RWPE1 (cell line): ENCODE measurements around the gene SLC35E3.

Source experiments
- CTCF ChIA-PET: fragments of 350-600 bp; sonication (Branson Sonifier 250); formaldehyde crosslinking; extraction: SDS; loops from one replicate; lab custom pipeline; 2021; lab: Yijun Ruan, JAX
- POLR2A ChIA-PET: fragments of 400-600 bp; formaldehyde crosslinking; extraction: SDS; loops from one replicate; lab custom pipeline; 2020; ENCODE audit warnings: antibody characterized with exemption; ENCODE audit not compliant: low non-redundant PET; lab: Yijun Ruan, JAX
- DNase-seq: peaks from one replicate; pipeline ENCODE4 v3.0.0; 2012; ENCODE audit warnings: low spot score
- H3K27ac ChIP-seq: fragments of 450-650 bp; 2 replicates; pipeline ENCODE4 v1.5.1; 2017
- TF ChIP-seq, protein P1 (sequence below): fragments of 450-650 bp; conservative IDR thresholded peaks from 2 replicates; pipeline ENCODE4 v1.5.1; 2017; ENCODE audit warnings: low read depth, mild to moderate bottlenecking

Gene SLC35E3

DNA sequence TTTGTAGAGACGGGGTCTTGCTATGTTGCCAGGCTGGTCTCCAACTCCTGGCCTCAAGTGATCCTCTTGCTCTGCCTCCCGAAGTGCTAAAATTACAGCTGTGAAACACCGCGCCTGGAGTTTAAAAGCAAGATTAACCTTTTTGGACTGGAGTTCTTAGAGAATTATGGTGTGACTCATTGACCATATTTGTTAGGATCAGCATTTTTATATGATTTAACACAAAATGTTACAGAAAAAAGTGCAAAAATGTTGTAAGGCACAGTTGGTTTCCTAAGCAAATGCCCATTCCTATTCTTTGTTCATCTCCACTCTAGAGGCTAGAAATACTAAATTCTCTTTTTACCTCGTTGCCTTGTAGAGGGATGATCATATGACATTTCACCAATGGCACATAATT lies 27.6 kb downstream of the SLC35E3 start:
- no peak for DNase-seq
- ChIA-PET CTCF (no interaction called here), POLR2A (no interaction called here)
- no peak overlapping the region for H3K27ac ChIP-seq
- TF ChIP-seq, protein P1, sequence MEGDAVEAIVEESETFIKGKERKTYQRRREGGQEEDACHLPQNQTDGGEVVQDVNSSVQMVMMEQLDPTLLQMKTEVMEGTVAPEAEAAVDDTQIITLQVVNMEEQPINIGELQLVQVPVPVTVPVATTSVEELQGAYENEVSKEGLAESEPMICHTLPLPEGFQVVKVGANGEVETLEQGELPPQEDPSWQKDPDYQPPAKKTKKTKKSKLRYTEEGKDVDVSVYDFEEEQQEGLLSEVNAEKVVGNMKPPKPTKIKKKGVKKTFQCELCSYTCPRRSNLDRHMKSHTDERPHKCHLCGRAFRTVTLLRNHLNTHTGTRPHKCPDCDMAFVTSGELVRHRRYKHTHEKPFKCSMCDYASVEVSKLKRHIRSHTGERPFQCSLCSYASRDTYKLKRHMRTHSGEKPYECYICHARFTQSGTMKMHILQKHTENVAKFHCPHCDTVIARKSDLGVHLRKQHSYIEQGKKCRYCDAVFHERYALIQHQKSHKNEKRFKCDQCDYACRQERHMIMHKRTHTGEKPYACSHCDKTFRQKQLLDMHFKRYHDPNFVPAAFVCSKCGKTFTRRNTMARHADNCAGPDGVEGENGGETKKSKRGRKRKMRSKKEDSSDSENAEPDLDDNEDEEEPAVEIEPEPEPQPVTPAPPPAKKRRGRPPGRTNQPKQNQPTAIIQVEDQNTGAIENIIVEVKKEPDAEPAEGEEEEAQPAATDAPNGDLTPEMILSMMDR, result no peak

DNA sequence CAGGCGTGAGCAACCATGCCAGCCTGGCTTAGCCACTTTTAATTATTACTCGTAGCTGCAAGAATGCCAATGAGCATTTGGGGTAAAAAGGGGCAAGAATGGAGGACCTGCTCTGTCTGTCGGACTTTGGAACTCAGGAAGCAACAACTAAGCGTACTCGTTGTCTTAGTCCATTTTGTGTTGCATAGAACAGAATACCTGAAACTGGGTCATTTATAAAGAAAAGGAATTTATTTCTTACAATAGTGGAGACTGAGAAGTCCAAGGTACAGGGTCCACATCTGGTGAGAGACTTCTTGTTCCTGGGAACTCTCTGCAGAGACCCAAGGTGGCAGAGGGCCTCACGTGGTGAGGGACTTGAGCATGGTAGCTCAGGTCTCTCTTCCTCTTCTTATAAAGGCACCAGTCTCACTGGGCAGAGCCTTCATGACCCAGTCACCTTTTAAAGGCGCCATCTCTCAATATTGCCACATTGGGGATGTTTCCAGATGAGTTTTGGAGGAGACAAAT lies 29.2 kb downstream of the SLC35E3 start:
- ChIA-PET CTCF (interaction anchor here (1.1 kb wide), 1 partner anchor 163 kb away, joined by 3 read pairs; no protein-coding TSS in a partner anchor), POLR2A (no interaction called here)
- no peak for DNase-seq
- no peak overlapping the region for H3K27ac ChIP-seq
- TF ChIP-seq, protein P1, result no peak

DNA sequence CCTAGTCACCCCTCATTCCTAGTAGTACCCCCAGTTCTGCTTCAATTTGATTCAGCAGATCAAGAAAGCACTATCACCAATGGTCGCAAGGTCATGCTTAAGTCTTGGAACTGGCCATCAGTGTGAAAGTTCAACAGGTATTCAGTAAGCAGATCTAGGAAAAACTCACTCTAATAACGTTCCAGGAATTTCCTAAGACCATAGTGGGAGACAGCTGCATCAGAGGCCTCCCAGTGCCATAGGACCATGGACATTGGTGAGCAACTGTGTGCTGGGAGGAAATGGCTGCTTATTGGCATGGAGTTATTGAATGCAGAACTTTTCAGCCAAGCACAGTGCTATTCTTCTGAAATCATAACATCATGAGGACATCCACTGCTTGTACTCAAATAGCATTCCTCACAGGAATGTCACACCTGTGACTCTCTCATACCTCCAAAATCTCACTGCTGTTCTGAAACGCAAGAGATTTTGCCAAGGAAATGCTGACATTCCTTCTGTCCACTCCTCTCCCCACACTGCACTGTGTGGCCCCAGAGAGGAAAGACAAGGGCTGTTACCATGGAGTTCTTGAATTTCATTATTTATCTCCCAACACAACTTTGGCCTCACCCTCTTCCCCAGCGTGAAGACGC lies 31.1 kb downstream of the SLC35E3 start:
- H3K27ac ChIP-seq, result no peak overlapping the region
- TF ChIP-seq, protein P1, result no peak
- ChIA-PET CTCF (no interaction called here), POLR2A (no interaction called here)
- no peak for DNase-seq

DNA sequence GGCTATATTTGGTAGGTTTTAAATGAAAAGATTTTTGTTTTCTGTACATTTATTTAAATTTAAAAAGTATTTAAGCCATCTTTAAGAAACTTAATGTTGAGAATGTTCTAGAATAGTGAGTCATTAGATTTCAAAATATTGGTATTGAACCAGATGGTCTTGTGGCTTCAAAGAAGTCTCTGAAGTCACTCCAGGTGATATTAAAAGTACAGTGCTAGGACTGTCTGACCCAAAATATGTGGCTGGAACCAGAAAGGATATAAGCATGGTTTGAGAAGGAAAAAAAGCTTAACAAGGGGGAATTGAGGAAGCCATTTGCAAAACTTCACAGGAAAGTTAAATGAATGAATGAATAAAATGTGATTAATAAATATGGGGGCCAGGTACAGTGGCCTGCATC lies 33.3 kb downstream of the SLC35E3 start:
- CTCF ChIA-PET, result no interaction called here
- DNase-seq, result no peak
- TF ChIP-seq, protein P1, result no peak
- H3K27ac ChIP-seq, result no peak overlapping the region
- POLR2A ChIA-PET, result no interaction called here

DNA sequence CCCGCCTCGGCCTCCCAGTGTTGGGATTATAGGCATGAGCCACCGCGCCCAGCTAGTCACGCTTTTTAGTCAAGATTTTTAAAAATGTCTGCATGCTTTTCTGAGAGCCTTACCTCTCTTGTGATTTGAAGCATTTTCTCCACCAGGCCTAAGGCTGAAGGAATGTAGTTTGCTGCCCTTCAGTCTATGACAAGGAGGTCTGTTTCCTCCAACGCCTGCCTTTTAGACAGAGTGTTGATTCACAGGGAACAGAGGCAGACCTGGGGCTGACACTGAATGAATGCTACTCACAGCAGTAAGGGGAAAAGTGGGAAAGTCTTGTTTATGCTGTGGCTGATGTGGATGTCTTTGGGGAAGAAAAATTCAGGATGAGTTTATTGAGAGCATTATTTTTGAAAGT lies 34.8 kb downstream of the SLC35E3 start:
- TF ChIP-seq, protein P1, result no peak
- no peak overlapping the region for H3K27ac ChIP-seq
- CTCF ChIA-PET, result no interaction called here
- DNase-seq, result no peak
- POLR2A ChIA-PET, result no interaction called here

DNA sequence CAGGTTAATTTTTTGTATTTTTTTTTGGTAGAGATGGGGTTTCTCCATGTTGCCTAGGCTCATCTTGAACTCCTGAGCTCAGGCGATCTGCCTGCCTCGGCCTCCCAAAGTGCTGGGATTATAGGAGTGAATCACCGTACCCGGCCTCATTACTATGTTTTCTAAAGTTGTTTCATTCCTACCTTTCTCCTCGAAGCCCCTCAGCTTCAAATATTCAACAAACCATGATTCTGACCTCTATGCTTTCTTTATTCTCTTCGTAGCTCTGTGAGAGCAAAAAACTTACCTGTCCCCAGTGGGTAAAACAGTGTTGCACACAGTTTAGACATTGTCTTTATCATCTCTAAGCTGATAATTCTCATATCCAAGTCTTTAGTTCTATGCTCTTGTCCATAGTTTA lies 35.8 kb downstream of the SLC35E3 start:
- ChIA-PET POLR2A (no interaction called here), CTCF (interaction anchor here (1.1 kb wide), 1 partner anchor 40 kb away, joined by 3 read pairs; no protein-coding TSS in a partner anchor)
- no peak overlapping the region for H3K27ac ChIP-seq
- no peak for DNase-seq
- TF ChIP-seq, protein P1, result no peak
